GM12864 (cell line): ENCODE results near the gene TEKT5.
A peak's percentile ranks its signal among the peaks of the same experiment; 100 is the strongest.

ENCODE experiments used
- DNase-seq: peaks from one replicate; pipeline ENCODE4 v3.0.0-alpha.2; 2011; ENCODE audit warnings: low read depth
- H3K4me3 ChIP-seq: 2 replicates; pipeline ENCODE4 v1.5.1; 2011; ENCODE audit warnings: mild to moderate bottlenecking, low read depth, low read length, control low read depth
- CTCF ChIP-seq: IDR thresholded peaks from 2 replicates; pipeline ENCODE4 v1.5.1; 2011; ENCODE audit warnings: low read depth, mild to moderate bottlenecking, moderate library complexity, low read length, control low read depth, inconsistent platforms; ENCODE audit errors: missing control alignments

TEKT5 gene

DNA sequence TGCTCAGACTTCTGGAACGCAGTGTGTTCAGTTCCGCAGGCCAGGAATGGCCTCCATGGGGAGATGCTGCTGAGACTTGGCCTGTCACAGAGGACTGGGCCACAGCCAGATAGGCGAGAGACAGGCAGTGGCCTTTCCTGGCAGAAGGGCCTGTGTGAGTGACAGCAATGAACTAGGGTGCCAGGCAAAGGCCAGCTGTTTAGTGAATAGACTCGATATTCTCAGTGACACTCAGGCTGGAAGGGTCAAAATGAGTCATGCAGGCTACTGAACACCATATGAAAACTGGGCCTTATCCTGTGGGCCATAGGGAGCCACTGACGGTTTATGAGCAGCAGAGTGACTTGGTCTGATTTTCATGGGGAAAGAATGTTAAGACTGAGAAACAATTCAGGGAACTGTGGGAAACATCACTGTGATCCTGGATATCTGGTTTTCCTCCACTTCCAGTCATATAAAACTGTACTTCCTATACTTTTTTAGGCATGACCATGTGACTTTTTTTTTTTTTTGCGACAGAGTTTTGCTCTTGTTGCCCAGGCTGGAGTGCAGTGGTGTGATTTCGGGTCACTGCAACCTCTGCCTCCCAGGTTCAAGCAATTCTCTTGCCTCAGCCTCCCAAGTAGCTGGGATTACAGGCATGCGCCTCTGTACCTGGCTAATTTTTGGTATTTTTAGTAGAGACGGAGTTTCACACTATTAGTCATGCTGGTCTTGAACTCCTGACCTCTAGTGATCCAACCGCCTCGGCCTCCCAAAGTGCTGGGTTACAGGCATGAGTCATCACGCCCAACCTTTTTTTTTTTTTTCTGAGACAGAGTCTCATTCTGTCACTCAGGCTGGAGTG is 43.7 kb upstream of the TEKT5 start:
- peak; percentile 87 for DNase-seq
- peak overlapping the region; percentile 19; the same call in 1 of the 2 replicates for H3K4me3 ChIP-seq
- TF ChIP-seq CTCF = no peak

GRCh38 chr16:10737068-10737625 is 42.4 kb upstream of the TEKT5 start:
- DNase-seq = peak; percentile 73
- peak; percentile 84 for TF ChIP-seq CTCF
- H3K4me3 ChIP-seq = peak overlapping the region; percentile 29

DNA sequence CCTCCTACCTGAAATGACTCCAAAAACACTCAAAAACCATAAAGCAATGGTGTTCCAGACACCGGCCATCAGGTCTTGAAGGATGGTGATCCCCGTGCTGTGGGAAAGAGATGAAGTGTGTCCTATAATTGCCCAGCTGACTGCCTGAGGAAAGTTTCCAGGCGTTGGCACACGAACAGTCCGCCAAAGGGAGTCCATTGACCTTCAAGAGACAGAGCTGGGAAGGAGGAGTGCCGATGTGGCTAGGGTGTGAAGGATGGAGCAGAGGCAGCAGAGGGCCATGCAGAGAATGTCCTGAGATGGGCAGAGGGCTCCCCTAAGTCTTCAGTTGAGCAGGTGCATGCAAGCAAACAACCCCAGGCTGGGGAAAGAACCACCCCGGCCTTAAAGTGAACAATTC is 37.1 kb upstream of the TEKT5 start:
- no peak for DNase-seq
- no peak overlapping the region for H3K4me3 ChIP-seq
- TF ChIP-seq CTCF = no peak

GRCh38 chr16:10729104-10730048 is 34.6 kb upstream of the TEKT5 start:
- TF ChIP-seq CTCF = no peak
- DNase-seq = no peak
- no peak overlapping the region for H3K4me3 ChIP-seq

DNA sequence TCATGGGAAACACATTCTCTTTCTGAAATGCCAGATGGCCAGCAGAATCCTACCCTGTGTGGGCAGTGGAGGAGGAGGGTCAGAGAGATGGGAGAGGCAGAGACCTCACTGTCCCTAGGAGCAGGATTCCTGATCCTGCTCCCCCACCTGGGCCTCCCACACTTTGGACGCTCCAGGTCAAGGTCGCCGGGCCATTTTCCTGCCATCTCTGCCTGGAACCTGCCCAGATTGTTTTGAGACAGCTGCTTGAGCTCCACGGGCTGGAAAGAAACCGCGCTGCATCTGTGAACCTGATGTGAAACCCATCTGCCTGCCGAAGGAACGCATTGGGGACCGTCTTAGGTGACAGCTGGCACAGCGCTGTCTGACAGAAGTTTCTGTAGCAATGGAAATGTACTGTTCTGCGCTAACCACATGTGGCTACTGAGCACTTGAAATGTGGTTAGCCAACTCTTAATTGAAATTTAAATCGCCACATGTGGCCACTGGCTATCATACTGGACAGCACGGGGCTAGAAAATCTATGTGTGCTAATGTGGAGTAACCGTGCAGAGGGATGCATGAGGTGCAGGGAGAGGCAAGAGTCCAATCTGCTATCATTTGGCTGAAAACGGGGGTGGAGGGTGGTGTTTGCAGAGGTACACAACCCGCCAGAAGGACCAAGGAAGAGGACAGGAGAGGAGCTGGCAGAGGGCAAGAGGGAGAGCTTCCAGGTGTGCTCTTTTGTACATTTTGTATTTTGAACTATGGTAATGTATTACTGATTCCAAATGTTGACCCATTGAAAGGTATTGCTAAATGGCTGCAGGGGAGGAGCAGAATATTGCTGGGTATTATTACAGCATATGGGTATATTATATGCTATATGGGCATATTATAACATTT is 33.5 kb upstream of the TEKT5 start:
- DNase-seq = no peak
- no peak overlapping the region for H3K4me3 ChIP-seq
- TF ChIP-seq CTCF = no peak

- no peak for TF ChIP-seq CTCF
- DNase-seq = no peak
- H3K4me3 ChIP-seq = no peak overlapping the region
Measured at GRCh38 chr16:10708969-10709368, 14.2 kb upstream of the TEKT5 start.
